Iris pigment epithelial cell (primary cell): ENCODE data around the gene ACE.

Source experiments
- DNase-seq: peaks from one replicate; pipeline ENCODE4 v3.0.0-alpha.2; 2011; ENCODE audit warnings: low read depth

ACE gene

GRCh38 chr17:63516910-63517824, 40.3 kb downstream of the ACE start:
- DNase-seq: peak; percentile 28

GRCh38 chr17:63517825-63518534, 41.1 kb downstream of the ACE start:
- DNase-seq: no peak

GRCh38 chr17:63519116-63519881, 42.4 kb downstream of the ACE start:
- no peak for DNase-seq

GRCh38 chr17:63519972-63520882, 43.4 kb downstream of the ACE start:
- no peak for DNase-seq

- DNase-seq: no peak
These were observed 46.5 kb downstream of the ACE start, which contains the start of gene KCNH6 for GRCh38 chr17:63523253-63523855. KCNH6 (plus strand) TSS chr17:63523358; CDS start chr17:63523414, 56 bp downstream.

- no peak for DNase-seq
These were observed 47.2 kb downstream of the ACE start for GRCh38 chr17:63524051-63524450.

- DNase-seq: no peak
These were observed 48.5 kb downstream of the ACE start for GRCh38 chr17:63525190-63525946.

- DNase-seq: no peak
These were observed 50.0 kb downstream of the ACE start for GRCh38 chr17:63526861-63527260.

- DNase-seq: no peak
These were observed 51.3 kb downstream of the ACE start for GRCh38 chr17:63528183-63528582.

- DNase-seq: no peak
These were observed 53.1 kb downstream of the ACE start for GRCh38 chr17:63529711-63530556.

- DNase-seq: no peak
These were observed 53.7 kb downstream of the ACE start for GRCh38 chr17:63530557-63531021.

- DNase-seq: no peak
These were observed 54.4 kb downstream of the ACE start for GRCh38 chr17:63531022-63531965.

- no peak for DNase-seq
These were observed 56.7 kb downstream of the ACE start for GRCh38 chr17:63533433-63534077.

GRCh38 chr17:63534078-63534570, 57.3 kb downstream of the ACE start:
- DNase-seq: no peak

GRCh38 chr17:63534816-63535455, 58.1 kb downstream of the ACE start:
- no peak for DNase-seq

GRCh38 chr17:63535640-63536039, 58.8 kb downstream of the ACE start:
- DNase-seq: no peak

- DNase-seq: no peak
These were observed 60.1 kb downstream of the ACE start for GRCh38 chr17:63537001-63537400.
